ENCODE measurements around the gene KCNT1. TPM values are rescaled to one million over a fixed set of nuclear protein-coding genes. Genes with fewer than 3 reads are reported as not detected.

Gene KCNT1
- total RNA-seq, 1 experiment from 2014 or later: 0.17 TPM

DNA sequence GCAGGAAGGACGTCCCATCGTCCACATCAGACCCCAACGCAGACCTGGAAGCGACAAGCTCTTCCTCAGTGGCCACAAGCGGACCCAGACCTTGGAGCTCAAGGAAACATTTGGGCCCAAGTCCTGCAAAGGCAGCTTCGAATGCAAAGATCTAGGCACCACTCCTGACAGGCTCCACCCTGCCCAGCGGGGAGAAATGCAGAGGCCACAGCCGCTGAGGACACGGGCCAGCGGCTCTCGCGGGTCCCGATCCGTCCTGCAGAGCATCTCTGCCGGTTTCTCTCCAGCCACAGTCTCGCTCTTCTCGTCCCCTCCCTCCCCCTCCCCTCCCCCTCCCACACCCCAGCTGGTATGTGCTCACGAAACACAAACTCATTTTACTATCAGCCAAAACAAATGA is 7.6 kb upstream of the KCNT1 start:
- H3K36me3 ChIP-seq (ENCODE audit: control insufficient read depth in 1 of 2, insufficient read depth in 2 of 2, low read length in 2 of 2): no peaks in the 10 kb centered on the region
- no peak for DNase-seq (ENCODE audit: low read depth, low spot score)
- no peak overlapping the region for H3K9ac ChIP-seq (ENCODE audit: low read length)
- no peaks in the 10 kb centered on the region for H3K9me3 ChIP-seq (ENCODE audit: control insufficient read depth in 1 of 2, insufficient read depth in 1 of 2, low read depth in 1 of 2, low read length in 2 of 2)
- ChIA-PET RAD21 (ENCODE audit: low non-redundant PET in 1 of 2, low total read pairs in 2 of 2, uncharacterized antibody in 2 of 2, unreplicated experiment in 2 of 2) (no interaction called here), POLR2A (no interaction called here), CTCF (no interaction called here)
- H3K27me3 ChIP-seq (ENCODE audit: insufficient read depth, low read length): no peaks in the 10 kb centered on the region
- H3K4me1 ChIP-seq (ENCODE audit: control insufficient read depth in 1 of 2, insufficient read depth in 2 of 2, low read length in 2 of 2): peaks cover 4 to 16% of the 10 kb centered on the region in 2 experiments; a peak in 3 of 4 replicates
- H3K9me2 ChIP-seq (ENCODE audit: insufficient read depth): no peaks in the 10 kb centered on the region
- H3K4me2 ChIP-seq (ENCODE audit: low read length): no peak overlapping the region
- BruUV-seq (replicated peaks): no TSS peak
- no peak for ATAC-seq
- H3K79me2 ChIP-seq (ENCODE audit: insufficient read depth, low read length): no peaks in the 10 kb centered on the region
- intact Hi-C loops (cut with micrococcal nuclease): no loop called here
- H3K4me3 ChIP-seq (replicated peaks in 1 of 2; ENCODE audit: low read depth in 1 of 2, low read length in 2 of 2): no peak overlapping the region
- H3K27ac ChIP-seq (ENCODE audit: low read depth, low read length): no peak overlapping the region
- no peak overlapping the region for H2AFZ ChIP-seq (ENCODE audit: low read depth, low read length, poor library complexity, severe bottlenecking)
- H4K20me1 ChIP-seq (ENCODE audit: insufficient read depth): no peaks in the 10 kb centered on the region
- TF ChIP-seq CBX3 (IDR thresholded peaks at IDR 0.05; ENCODE audit: low read depth): no peak
- no peak for TF ChIP-seq RAD21 (IDR thresholded peaks at IDR 0.05; ENCODE audit: low read depth)
- no peak for TF ChIP-seq FOSL1 (IDR thresholded peaks at IDR 0.05; ENCODE audit: low read depth)
- TF ChIP-seq SIN3A (IDR thresholded peaks at IDR 0.05; ENCODE audit: low read depth): no peak
- TF ChIP-seq, protein P1, sequence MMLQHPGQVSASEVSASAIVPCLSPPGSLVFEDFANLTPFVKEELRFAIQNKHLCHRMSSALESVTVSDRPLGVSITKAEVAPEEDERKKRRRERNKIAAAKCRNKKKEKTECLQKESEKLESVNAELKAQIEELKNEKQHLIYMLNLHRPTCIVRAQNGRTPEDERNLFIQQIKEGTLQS (IDR thresholded peaks at IDR 0.05): no peak

DNA sequence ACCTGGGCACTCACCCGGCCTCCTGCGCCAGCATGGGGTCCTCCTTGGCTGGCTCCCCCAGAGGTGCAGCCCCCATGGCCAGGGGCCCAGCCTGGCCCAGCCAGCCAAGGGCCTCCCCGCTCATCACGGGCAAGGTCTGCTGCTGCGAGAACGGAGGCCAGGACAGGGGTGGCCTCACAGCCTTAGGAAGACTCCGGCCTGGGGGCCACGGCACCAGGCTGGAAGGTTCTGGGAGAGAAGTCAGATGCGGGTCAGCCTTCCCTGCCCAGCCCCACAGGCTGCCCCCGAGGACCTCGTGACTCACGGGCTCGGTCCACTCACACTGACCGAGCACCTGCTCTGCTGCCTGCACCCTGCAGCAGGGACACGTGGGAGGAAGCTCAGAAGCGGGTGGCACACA is 6.9 kb upstream of the KCNT1 start:
- Histone ChIP-seq H3K79me2 (ENCODE audit: insufficient read depth, low read length) (no peaks in the 10 kb centered on the region), H2AFZ (ENCODE audit: low read depth, low read length, poor library complexity, severe bottlenecking) (no peak overlapping the region), H3K9ac (ENCODE audit: low read length) (no peak overlapping the region), H3K4me1 (ENCODE audit: control insufficient read depth in 1 of 2, insufficient read depth in 2 of 2, low read length in 2 of 2) (peaks cover 4 to 16% of the 10 kb centered on the region in 2 experiments; a peak in 3 of 4 replicates), H4K20me1 (ENCODE audit: insufficient read depth) (no peaks in the 10 kb centered on the region), H3K36me3 (ENCODE audit: control insufficient read depth in 1 of 2, insufficient read depth in 2 of 2, low read length in 2 of 2) (no peaks in the 10 kb centered on the region), H3K4me2 (ENCODE audit: low read length) (no peak overlapping the region), H3K27ac (ENCODE audit: low read depth, low read length) (no peak overlapping the region), H3K27me3 (ENCODE audit: insufficient read depth, low read length) (no peaks in the 10 kb centered on the region), H3K9me2 (ENCODE audit: insufficient read depth) (no peaks in the 10 kb centered on the region), H3K9me3 (ENCODE audit: control insufficient read depth in 1 of 2, insufficient read depth in 1 of 2, low read depth in 1 of 2, low read length in 2 of 2) (no peaks in the 10 kb centered on the region), H3K4me3 (replicated peaks in 1 of 2; ENCODE audit: low read depth in 1 of 2, low read length in 2 of 2) (no peak overlapping the region)
- RAD21 ChIA-PET (ENCODE audit: low non-redundant PET in 1 of 2, low total read pairs in 2 of 2, uncharacterized antibody in 2 of 2, unreplicated experiment in 2 of 2): no interaction called here
- TF ChIP-seq EZH2phosphoT487 (IDR thresholded peaks at IDR 0.05; ENCODE audit: borderline replicate concordance) (no peak), SIN3A (IDR thresholded peaks at IDR 0.05; ENCODE audit: low read depth) (no peak), POLR2A (IDR thresholded peaks at IDR 0.05; ENCODE audit: borderline replicate concordance, extremely low read depth, insufficient read depth, insufficient read length) (no peak), ELF1 (IDR thresholded peaks at IDR 0.05; ENCODE audit: borderline replicate concordance, low read depth) (no peak), JUND (IDR thresholded peaks at IDR 0.05) (no peak), ZFX (IDR thresholded peaks at IDR 0.05) (no peak), CEBPB (IDR thresholded peaks at IDR 0.05; ENCODE audit: low read depth) (no peak), EGR1 (IDR thresholded peaks at IDR 0.05; ENCODE audit: low read depth) (no peak), YY1 (IDR thresholded peaks at IDR 0.05; ENCODE audit: extremely low read depth, insufficient replicate concordance, low read depth, low read length) (no peak), ZNF274 (IDR thresholded peaks at IDR 0.05; ENCODE audit: low read depth, low read length) (no peak)
- TF ChIP-seq, protein P2, sequence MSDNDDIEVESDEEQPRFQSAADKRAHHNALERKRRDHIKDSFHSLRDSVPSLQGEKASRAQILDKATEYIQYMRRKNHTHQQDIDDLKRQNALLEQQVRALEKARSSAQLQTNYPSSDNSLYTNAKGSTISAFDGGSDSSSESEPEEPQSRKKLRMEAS (IDR thresholded peaks at IDR 0.05): no peak
- no TSS peak for BruUV-seq (replicated peaks)
- ATAC-seq (no peak), DNase-seq (ENCODE audit: low read depth, low spot score) (no peak)
- intact Hi-C loops (cut with micrococcal nuclease): no loop called here
- POLR2A ChIA-PET: no interaction called here
- CTCF ChIA-PET: no interaction called here

Measured in HCT116 (cell line).